GM12873 (cell line): ENCODE results near the gene TYMP.

Experiments
- TF ChIP-seq, protein P1 (sequence below): IDR thresholded peaks from 2 replicates; pipeline ENCODE4 v1.5.1; 2012; ENCODE audit warnings: low read depth, mild to moderate bottlenecking, moderate library complexity, low read length, control low read depth; ENCODE audit not compliant: insufficient read depth; ENCODE audit errors: missing control alignments

Gene TYMP

DNA sequence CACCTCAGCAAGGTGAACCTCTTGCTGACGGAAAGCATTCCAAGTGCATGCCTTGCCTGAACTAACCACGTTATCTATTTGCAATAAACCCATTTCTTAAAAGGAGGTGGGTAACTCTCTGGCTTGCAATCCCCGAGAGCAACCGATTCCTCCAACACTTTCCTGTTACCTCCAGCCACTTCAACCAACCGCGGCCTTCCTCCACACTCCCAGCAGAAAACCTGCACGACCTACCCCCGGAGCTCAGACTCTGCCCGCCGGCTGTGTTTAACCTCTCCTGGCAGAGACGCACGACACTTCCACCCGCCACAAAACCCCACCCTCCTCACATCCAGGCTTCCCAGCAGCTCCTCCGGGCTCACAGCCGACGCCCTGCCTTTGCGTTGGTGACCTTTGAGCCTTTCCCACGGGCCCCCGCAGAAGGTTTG, 5.1 kb downstream of the TYMP start:
- TF ChIP-seq, protein P1, sequence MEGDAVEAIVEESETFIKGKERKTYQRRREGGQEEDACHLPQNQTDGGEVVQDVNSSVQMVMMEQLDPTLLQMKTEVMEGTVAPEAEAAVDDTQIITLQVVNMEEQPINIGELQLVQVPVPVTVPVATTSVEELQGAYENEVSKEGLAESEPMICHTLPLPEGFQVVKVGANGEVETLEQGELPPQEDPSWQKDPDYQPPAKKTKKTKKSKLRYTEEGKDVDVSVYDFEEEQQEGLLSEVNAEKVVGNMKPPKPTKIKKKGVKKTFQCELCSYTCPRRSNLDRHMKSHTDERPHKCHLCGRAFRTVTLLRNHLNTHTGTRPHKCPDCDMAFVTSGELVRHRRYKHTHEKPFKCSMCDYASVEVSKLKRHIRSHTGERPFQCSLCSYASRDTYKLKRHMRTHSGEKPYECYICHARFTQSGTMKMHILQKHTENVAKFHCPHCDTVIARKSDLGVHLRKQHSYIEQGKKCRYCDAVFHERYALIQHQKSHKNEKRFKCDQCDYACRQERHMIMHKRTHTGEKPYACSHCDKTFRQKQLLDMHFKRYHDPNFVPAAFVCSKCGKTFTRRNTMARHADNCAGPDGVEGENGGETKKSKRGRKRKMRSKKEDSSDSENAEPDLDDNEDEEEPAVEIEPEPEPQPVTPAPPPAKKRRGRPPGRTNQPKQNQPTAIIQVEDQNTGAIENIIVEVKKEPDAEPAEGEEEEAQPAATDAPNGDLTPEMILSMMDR, result no peak

DNA sequence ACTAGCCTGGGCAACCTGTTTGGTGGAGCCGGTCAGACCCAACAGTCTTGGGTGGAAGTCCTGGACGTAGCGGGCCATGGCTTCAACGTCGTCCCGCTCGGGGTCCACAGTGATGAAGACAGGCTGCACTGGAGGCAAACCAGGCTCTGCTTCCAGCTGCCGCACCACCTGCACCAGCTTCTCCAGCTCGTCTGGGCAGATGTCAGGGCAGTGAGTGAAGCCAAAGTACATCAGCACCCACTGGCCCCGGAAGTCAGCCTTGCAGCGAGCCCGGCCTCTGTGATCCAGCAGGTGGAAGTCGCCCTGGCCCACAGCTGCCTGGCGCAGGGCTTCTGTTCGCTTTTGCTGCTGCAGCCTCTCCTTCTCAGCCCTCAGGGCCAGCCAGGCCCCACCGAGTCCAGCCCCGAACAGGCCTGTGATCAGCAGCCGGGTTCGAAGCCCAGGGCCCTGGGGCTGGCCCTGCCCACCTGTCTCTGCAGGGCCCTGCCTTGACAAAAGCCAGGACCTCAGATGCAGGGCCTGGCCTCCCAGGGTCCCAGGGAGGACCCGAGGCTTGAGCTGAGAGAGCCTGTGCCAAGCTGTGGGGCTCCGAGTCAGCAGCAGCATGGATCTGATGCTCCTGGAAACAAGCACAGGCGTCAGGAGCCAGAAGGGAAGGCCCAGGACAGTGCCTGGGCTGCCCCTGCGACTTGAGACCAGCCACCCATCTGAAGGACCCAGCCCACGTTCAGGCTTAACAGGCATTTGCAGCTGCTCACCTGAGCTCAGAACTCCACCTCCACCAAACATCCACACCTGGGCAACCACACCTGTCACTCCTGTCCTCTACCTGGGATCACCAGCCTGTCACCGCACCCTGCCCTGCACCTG, 5.8 kb downstream of the TYMP start:
- TF ChIP-seq, protein P1, result no peak

DNA sequence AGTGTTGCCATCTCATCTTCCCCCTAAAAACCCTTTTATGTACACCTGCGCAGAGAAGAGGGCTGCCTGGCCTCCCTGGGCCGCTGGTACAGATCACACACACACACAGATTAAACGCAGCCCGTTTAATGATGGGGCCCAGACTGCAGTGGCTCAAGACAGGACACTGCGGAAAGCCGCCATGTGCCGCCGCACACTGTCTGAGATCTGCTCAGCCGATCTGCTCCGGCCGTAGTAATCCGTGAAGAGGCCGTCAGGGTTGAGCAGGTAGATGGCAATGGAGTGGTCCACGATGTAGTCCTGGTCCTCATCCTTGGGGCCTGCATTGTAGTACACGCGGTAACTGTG, 6.4 kb downstream of the TYMP start:
- TF ChIP-seq, protein P1, result no peak

DNA sequence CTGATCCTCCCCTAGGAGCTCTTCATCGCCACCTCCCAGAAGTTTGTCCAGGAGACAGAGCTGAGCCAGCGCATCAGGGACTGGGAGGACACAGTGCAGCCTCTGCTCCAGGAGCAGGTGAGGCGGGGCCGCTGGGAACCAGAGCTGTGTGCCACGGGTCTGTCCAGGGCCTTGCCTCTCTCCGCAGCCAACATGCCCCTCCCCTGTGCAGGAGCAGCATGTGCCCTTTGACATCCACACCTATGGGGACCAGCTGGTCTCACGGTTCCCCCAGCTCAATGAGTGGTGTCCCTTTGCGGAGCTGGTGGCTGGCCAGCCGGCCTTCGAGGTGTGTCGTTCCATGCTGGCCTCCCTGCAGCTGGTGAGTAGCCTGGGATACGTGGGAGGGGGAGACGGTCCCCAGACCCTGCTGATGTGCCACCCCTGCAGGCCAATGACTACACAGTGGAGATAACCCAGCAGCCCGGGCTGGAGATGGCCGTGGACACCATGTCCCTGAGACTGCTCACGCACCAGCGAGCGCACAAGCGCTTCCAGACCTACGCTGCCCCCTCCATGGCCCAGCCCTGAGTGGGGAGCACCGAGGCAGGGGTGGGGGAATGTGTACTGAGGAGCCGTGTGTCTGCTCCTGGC, 6.9 kb downstream of the TYMP start:
- TF ChIP-seq, protein P1, result no peak

DNA sequence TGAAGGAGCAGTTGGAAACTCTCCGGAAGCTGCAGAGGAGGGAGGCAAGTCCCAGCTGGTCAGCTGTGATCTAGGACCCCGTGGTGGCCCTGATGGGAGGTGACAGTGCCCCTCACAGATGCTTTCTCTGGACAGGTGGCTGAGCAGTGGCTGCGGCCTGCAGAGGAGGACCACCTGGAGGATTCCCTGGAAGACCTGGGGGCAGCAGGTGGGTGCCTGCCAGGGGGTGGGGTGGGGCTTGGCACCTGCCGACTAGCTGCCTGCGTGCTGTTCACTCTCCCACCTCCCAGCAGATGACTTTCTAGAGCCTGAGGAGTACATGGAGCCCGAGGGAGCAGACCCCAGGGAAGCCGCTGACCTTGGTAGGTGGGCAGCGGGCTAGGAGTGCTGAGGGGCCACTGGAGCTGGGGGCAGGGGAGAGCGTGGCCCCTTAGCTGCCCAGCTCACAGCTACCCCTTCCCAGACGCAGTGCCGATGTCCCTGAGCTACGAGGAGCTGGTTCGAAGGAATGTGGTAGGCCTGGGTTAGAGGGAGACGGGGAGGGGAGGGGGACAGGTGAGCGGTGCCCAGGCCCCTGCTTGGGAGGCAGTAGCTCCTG, 7.5 kb downstream of the TYMP start:
- TF ChIP-seq, protein P1, result no peak

- TF ChIP-seq, protein P1, result no peak
Observed at GRCh38 chr22:50521710-50522109, 8.1 kb downstream of the TYMP start.

- TF ChIP-seq, protein P1, result no peak
Observed at GRCh38 chr22:50520826-50521453, 8.9 kb downstream of the TYMP start.
